Measurements from ENCODE around the gene ARGFX. TPM values are rescaled to one million over a fixed set of nuclear protein-coding genes. Genes with fewer than 3 reads are reported as not detected.

Gene ARGFX
- total and polyA plus RNA-seq, 10 of the 15 experiments (the other 5 are each of a cell fraction or from before 2014, with no cell fraction given) = not detected

DNA sequence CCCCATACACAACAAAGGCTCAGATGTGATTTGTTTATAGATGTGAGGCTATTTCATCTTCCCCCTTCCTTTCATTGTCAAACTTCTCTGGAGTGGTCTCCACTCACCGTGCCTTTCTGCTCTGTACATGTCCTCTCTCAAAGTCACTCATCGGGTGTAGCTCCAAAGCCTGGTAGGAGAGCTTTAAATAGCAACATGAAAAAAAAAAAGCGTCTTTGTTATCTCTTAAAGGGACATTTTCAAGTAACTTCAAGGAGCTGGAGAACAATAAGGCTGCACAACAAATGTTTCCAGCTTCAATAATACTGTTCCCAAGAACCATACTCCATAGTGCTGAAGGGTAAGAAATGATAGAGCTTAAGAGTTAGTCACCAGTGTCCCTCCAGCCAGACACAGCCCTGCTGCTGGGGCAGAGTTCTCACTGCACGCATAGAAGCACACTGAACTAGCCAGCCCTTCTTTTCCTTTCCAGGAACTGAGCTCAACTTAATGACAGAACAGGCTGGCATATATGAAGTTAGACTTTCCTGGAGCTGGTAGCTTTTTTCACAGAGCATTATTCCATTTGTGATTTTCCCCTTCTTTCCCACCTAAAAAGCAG is 33.6 kb downstream of the ARGFX start:
- FAIRE-seq (no peak), ATAC-seq (no peak), DNase-seq (ENCODE audit: low read depth, low spot score) (no peak)
- TF ChIP-seq FOXK2 (IDR thresholded peaks at IDR 0.05) = no peak
- ChIA-PET CTCF (no interaction called here), RAD21 (ENCODE audit: unreplicated experiment) (no interaction called here), SMC1A (ENCODE audit: uncharacterized antibody, unreplicated experiment) (interaction anchor here (1.0 kb wide), 1 partner anchor 9 kb away, joined by 4 read pairs; no protein-coding TSS in a partner anchor), POLR2A (no interaction called here)
- 61% methylated on average over 4 of the region's 4 CpGs for WGBS (ENCODE audit: insufficient coverage, insufficient replicate concordance, low lambda C conversion rate, missing lambda C conversion rate)
- Histone ChIP-seq H2AFZ (ENCODE audit: control insufficient read depth, low read depth, low read length) (no peak overlapping the region), H3K4me2 (ENCODE audit: control insufficient read depth, insufficient read depth) (no peak overlapping the region), H3K27me3 (replicated peaks in 1 of 2; ENCODE audit: control insufficient read depth in 2 of 2, insufficient read depth in 2 of 2, low read length in 1 of 2) (no peaks in the 10 kb centered on the region), H3K4me3 (no peak overlapping the region), H3K36me3 (ENCODE audit: control insufficient read depth in 2 of 2, insufficient read depth in 2 of 2, low read length in 1 of 2) (no peaks in the 10 kb centered on the region), H4K20me1 (ENCODE audit: control insufficient read depth, insufficient read depth) (no peaks in the 10 kb centered on the region), H3K79me2 (ENCODE audit: control insufficient read depth, insufficient read depth, low read length) (no peaks in the 10 kb centered on the region), H3K27ac (ENCODE audit: control insufficient read depth, insufficient read depth) (no peak overlapping the region), H3K4me1 (ENCODE audit: control insufficient read depth, insufficient read depth, low read length) (no peaks in the 10 kb centered on the region), H3K9ac (ENCODE audit: control insufficient read depth, insufficient read depth, low read length) (no peak overlapping the region), H3K9me3 (replicated peaks; ENCODE audit: control insufficient read depth, insufficient read depth, low read length) (no peaks in the 10 kb centered on the region)
- in situ Hi-C loops (cut with MboI) (no loop called here), intact Hi-C loops (cut with micrococcal nuclease; ENCODE audit: unreplicated experiment) (no loop called here)
- BruUV-seq (replicated peaks) = no TSS peak

DNA sequence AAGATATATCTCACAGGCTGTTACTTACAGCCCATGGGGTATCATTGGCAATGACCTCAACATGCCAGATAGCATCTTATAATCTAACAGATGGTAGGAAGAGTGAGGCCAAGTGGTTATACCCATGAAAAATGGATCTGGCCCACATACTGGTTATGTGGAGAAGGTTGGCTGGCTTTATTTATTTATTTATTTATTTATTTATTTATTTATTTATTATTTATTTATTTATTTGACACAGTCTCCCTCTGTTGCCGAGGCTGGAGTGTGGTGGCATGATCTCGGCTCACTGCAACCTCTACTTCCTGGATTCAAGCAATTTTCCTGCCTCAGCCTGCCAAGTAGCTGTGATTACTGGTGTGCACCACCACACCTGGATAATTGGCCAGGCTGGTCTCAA is 37.0 kb downstream of the ARGFX start:
- ChIA-PET SMC1A (ENCODE audit: uncharacterized antibody, unreplicated experiment) (no interaction called here), CTCF (no interaction called here), POLR2A (no interaction called here), RAD21 (ENCODE audit: unreplicated experiment) (no interaction called here)
- intact Hi-C loops (cut with micrococcal nuclease; ENCODE audit: unreplicated experiment) (no loop called here), in situ Hi-C loops (cut with MboI) (no loop called here)
- no peaks in the 10 kb centered on the region for H3K36me3 ChIP-seq (ENCODE audit: control insufficient read depth in 2 of 2, insufficient read depth in 2 of 2, low read length in 1 of 2)
- no TSS peak for BruUV-seq (replicated peaks)
- no peaks in the 10 kb centered on the region for H3K9me3 ChIP-seq (replicated peaks; ENCODE audit: control insufficient read depth, insufficient read depth, low read length)
- no peak overlapping the region for H3K27ac ChIP-seq (ENCODE audit: control insufficient read depth, insufficient read depth)
- DNase-seq (ENCODE audit: low read depth, low spot score) (no peak), FAIRE-seq (no peak), ATAC-seq (no peak)
- no peak overlapping the region for H3K9ac ChIP-seq (ENCODE audit: control insufficient read depth, insufficient read depth, low read length)
- H3K79me2 ChIP-seq (ENCODE audit: control insufficient read depth, insufficient read depth, low read length) = no peaks in the 10 kb centered on the region
- no peak for TF ChIP-seq MYB (IDR thresholded peaks at IDR 0.05; ENCODE audit: borderline replicate concordance, low read depth, low read length)
- TF ChIP-seq TCF7 (IDR thresholded peaks at IDR 0.05; ENCODE audit: borderline replicate concordance) = no peak
- TF ChIP-seq BMI1 (IDR thresholded peaks at IDR 0.05; ENCODE audit: borderline replicate concordance) = no peak
- TF ChIP-seq PML (IDR thresholded peaks at IDR 0.05; ENCODE audit: low read length) = no peak
- no peak for TF ChIP-seq JUNB (IDR thresholded peaks at IDR 0.05)
- TF ChIP-seq, protein P1, sequence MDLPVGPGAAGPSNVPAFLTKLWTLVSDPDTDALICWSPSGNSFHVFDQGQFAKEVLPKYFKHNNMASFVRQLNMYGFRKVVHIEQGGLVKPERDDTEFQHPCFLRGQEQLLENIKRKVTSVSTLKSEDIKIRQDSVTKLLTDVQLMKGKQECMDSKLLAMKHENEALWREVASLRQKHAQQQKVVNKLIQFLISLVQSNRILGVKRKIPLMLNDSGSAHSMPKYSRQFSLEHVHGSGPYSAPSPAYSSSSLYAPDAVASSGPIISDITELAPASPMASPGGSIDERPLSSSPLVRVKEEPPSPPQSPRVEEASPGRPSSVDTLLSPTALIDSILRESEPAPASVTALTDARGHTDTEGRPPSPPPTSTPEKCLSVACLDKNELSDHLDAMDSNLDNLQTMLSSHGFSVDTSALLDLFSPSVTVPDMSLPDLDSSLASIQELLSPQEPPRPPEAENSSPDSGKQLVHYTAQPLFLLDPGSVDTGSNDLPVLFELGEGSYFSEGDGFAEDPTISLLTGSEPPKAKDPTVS (IDR thresholded peaks at IDR 0.05; ENCODE audit: low read depth, low read length) = no peak
- no peak for TF ChIP-seq SMAD1 (IDR thresholded peaks at IDR 0.05; ENCODE audit: low read depth, partially characterized antibody)
- no peak for TF ChIP-seq LARP7 (IDR thresholded peaks at IDR 0.05)
- no peak for TF ChIP-seq SIX5 (IDR thresholded peaks at IDR 0.05; ENCODE audit: low read depth, low read length, severe bottlenecking)
- TF ChIP-seq ASH2L (IDR thresholded peaks at IDR 0.05; ENCODE audit: borderline replicate concordance, low read depth) = no peak
- TF ChIP-seq RAD51 (IDR thresholded peaks at IDR 0.05) = no peak
- TF ChIP-seq DPF2 (IDR thresholded peaks at IDR 0.05) = no peak
- no peak for TF ChIP-seq MYC (IDR thresholded peaks at IDR 0.05; ENCODE audit: insufficient read depth, insufficient read length, insufficient replicate concordance, low read length, severe bottlenecking)
- no peak for TF ChIP-seq KDM1A (IDR thresholded peaks at IDR 0.05; ENCODE audit: borderline replicate concordance)
- TF ChIP-seq, protein P2, sequence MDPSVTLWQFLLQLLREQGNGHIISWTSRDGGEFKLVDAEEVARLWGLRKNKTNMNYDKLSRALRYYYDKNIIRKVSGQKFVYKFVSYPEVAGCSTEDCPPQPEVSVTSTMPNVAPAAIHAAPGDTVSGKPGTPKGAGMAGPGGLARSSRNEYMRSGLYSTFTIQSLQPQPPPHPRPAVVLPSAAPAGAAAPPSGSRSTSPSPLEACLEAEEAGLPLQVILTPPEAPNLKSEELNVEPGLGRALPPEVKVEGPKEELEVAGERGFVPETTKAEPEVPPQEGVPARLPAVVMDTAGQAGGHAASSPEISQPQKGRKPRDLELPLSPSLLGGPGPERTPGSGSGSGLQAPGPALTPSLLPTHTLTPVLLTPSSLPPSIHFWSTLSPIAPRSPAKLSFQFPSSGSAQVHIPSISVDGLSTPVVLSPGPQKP (IDR thresholded peaks at IDR 0.05; ENCODE audit: low read depth, low read length) = no peak
- TF ChIP-seq ZNF384 (IDR thresholded peaks at IDR 0.05; ENCODE audit: borderline replicate concordance, low read depth, low read length) = no peak
- no peak overlapping the region for H2AFZ ChIP-seq (ENCODE audit: control insufficient read depth, low read depth, low read length)
- H4K20me1 ChIP-seq (ENCODE audit: control insufficient read depth, insufficient read depth) = no peaks in the 10 kb centered on the region
- no peaks in the 10 kb centered on the region for H3K4me1 ChIP-seq (ENCODE audit: control insufficient read depth, insufficient read depth, low read length)
- H3K27me3 ChIP-seq (replicated peaks in 1 of 2; ENCODE audit: control insufficient read depth in 2 of 2, insufficient read depth in 2 of 2, low read length in 1 of 2) = no peaks in the 10 kb centered on the region
- H3K4me2 ChIP-seq (ENCODE audit: control insufficient read depth, insufficient read depth) = no peak overlapping the region
- H3K4me3 ChIP-seq = no peak overlapping the region
- WGBS (ENCODE audit: insufficient coverage, insufficient replicate concordance, low lambda C conversion rate, missing lambda C conversion rate) = 64% methylated on average over 2 of the region's 2 CpGs

Measured in GM12878 (cell line).